Panc1 (cell line): Measurements from ENCODE around the gene GRPR. TPM values are rescaled to one million over a fixed set of nuclear protein-coding genes. Genes with fewer than 3 reads are reported as not detected.
"Not testable (repeated sequence)": the region's sequence is repeated elsewhere in the genome, so short reads cannot be mapped to it uniquely, and the experiment has no call there.

ENCODE experiments used
- ATAC-seq: fragments of 200-7000 bp; cut with Tn5 transposase; 2 replicates; pipeline ENCODE4 v1.9.1; 2020; ENCODE audit warnings: mild to moderate bottlenecking, moderate library complexity
- BruUV-seq: library from RNA; stranded (reverse); fragments of 400-500 nt; replicated peaks from 2 replicates; lab custom pipeline; 2021; lab: Mats Ljungman, UMichigan
- CTCF ChIA-PET: fragments of 300-600 bp; sonication (Branson Sonifier 250); formaldehyde crosslinking; loops from one replicate; lab custom pipeline; 2022; ENCODE audit warnings: antibody characterized with exemption; lab: Charles Lee
- POLR2A ChIA-PET: fragments of 300-600 bp; sonication (Branson Sonifier 250); formaldehyde crosslinking; loops from one replicate; lab custom pipeline; 2022; ENCODE audit warnings: antibody characterized with exemption; lab: Charles Lee
- DNase-seq: peaks from one replicate; pipeline ENCODE4 v3.0.0-alpha.2; 2010; ENCODE audit warnings: low read depth, low spot score
- H3K27ac ChIP-seq: 2 replicates; pipeline ENCODE4 v1.5.1; 2011; ENCODE audit warnings: mild to moderate bottlenecking, low read length, inconsistent platforms
- H3K27me3 ChIP-seq: fragments of 200-500 bp; sonication (Bioruptor generic); 2 replicates; pipeline ENCODE4 v1.6.0; 2014; ENCODE audit warnings: low read length, inconsistent platforms; ENCODE audit not compliant: control insufficient read depth, insufficient read depth
- H3K36me3 ChIP-seq: fragments of 200-500 bp; sonication (Bioruptor generic); 2 replicates; pipeline ENCODE4 v1.5.1; 2014; ENCODE audit warnings: inconsistent platforms, mild to moderate bottlenecking, low read length, moderate library complexity; ENCODE audit not compliant: control insufficient read depth, insufficient read depth
- H3K4me1 ChIP-seq: 2 replicates; pipeline ENCODE4 v1.5.1; 2011; ENCODE audit warnings: inconsistent platforms, mild to moderate bottlenecking, low read length, moderate library complexity; ENCODE audit not compliant: control insufficient read depth, insufficient read depth
- H3K4me3 ChIP-seq, 2 experiments: 2 replicates each; pipeline ENCODE4 v1.5.1; 2011 to 2012; ENCODE audit warnings: low read depth in 2 of 2, low read length in 2 of 2, mild to moderate bottlenecking in 2 of 2, inconsistent platforms in 1 of 2, moderate library complexity in 1 of 2
- H3K9me3 ChIP-seq: fragments of 200-500 bp; sonication (Bioruptor generic); 2 replicates; pipeline ENCODE4 v1.5.1; 2014; ENCODE audit warnings: low read depth, mild to moderate bottlenecking, inconsistent platforms, low read length, moderate library complexity; ENCODE audit not compliant: control insufficient read depth, insufficient read depth
- CTCF ChIP-seq: fragments of 450-650 bp; IDR thresholded peaks from 2 replicates; pipeline ENCODE4 v1.5.1; 2017; ENCODE audit warnings: mild to moderate bottlenecking
- POLR2AphosphoS5 ChIP-seq: IDR thresholded peaks from 2 replicates; pipeline ENCODE4 v1.6.1; 2012; ENCODE audit warnings: mild to moderate bottlenecking, low read depth, low read length, moderate library complexity
- REST ChIP-seq, 2 experiments: IDR thresholded peaks; 2 replicates each; pipeline ENCODE4 v1.6.1; 2011 to 2012; ENCODE audit warnings: low read depth in 2 of 2, control low read depth in 1 of 2, low read length in 1 of 2, mild to moderate bottlenecking in 1 of 2, moderate library complexity in 1 of 2; ENCODE audit not compliant: insufficient read depth in 1 of 2
- SIN3A ChIP-seq: IDR thresholded peaks from 2 replicates; pipeline ENCODE4 v1.6.1; 2012; ENCODE audit warnings: low read depth, mild to moderate bottlenecking, low read length, moderate library complexity, borderline replicate concordance; ENCODE audit not compliant: insufficient read depth
- TCF7L2 ChIP-seq: IDR thresholded peaks from 2 replicates; pipeline ENCODE4 v1.6.1; 2011; ENCODE audit warnings: mild to moderate bottlenecking, low read depth, low read length, inconsistent platforms
- in situ Hi-C: cut with HindIII; loops from 2 replicates; pipeline ENCODE4 v1.10.0; 2016; ENCODE audit warnings: low sequenced_read_pairs, low pct_unique_long_range_greater_than_20kb
- intact Hi-C: fragments of 100-400 bp; cut with micrococcal nuclease; formaldehyde crosslinking; loops from one replicate; pipeline ENCODE4 v1.10.0; 2022; ENCODE audit not compliant: unreplicated experiment
- total RNA-seq: library from RNA; stranded (reverse); gene quantifications from one replicate; pipeline ENCODE4 v1.2.1, GENCODE V29; 2021; ENCODE audit not compliant: unreplicated experiment

Gene GRPR
- total RNA-seq, 1 experiment from 2014 or later = not detected

- Histone ChIP-seq H3K36me3 (no peaks in the 10 kb centered on the region), H3K4me1 (no peaks in the 10 kb centered on the region), H3K9me3 (no peaks in the 10 kb centered on the region), H3K27me3 (no peaks in the 10 kb centered on the region), H3K27ac (no peak overlapping the region), H3K4me3 (no peak overlapping the region)
- CTCF ChIA-PET = no interaction called here
- BruUV-seq = no TSS peak
- DNase-seq (no peak), ATAC-seq (no peak)
- POLR2A ChIA-PET = no interaction called here
- in situ Hi-C loops (no loop called here), intact Hi-C loops (no loop called here)
- TF ChIP-seq CTCF (no peak), TCF7L2 (no peak), REST (IDR thresholded peaks at IDR 0.05; ENCODE audit: insufficient read depth in 1 of 2, low read depth in 2 of 2, low read length in 1 of 2) (no peak), SIN3A (no peak), POLR2AphosphoS5 (no peak)
These were observed 20.6 kb downstream of the GRPR start for GRCh38 chrX:16143968-16144367.

GRCh38 chrX:16144420-16144819 is 21.1 kb downstream of the GRPR start:
- ChIA-PET CTCF (no interaction called here), POLR2A (no interaction called here)
- Histone ChIP-seq H3K4me1 (no peaks in the 10 kb centered on the region), H3K27me3 (no peaks in the 10 kb centered on the region), H3K27ac (no peak overlapping the region), H3K9me3 (no peaks in the 10 kb centered on the region), H3K4me3 (no peak overlapping the region), H3K36me3 (no peaks in the 10 kb centered on the region)
- TF ChIP-seq TCF7L2 (no peak), SIN3A (no peak), REST (IDR thresholded peaks at IDR 0.05; ENCODE audit: insufficient read depth in 1 of 2, low read depth in 2 of 2, low read length in 1 of 2) (no peak), POLR2AphosphoS5 (no peak), CTCF (no peak)
- in situ Hi-C loops = no loop called here
- BruUV-seq = no TSS peak
- ATAC-seq (no peak), DNase-seq (no peak)
- intact Hi-C loops = no loop called here

GRCh38 chrX:16145093-16145492 is 21.7 kb downstream of the GRPR start:
- H3K27me3 ChIP-seq, POLR2A ChIA-PET, in situ Hi-C loops, H3K4me3 ChIP-seq, H3K4me1 ChIP-seq, H3K27ac ChIP-seq, ATAC-seq, BruUV-seq, intact Hi-C loops, CTCF ChIA-PET, DNase-seq, H3K9me3 ChIP-seq, H3K36me3 ChIP-seq: not testable (repeated sequence)
